Gastrocnemius medialis (tissue), 4 donors: ENCODE measurements around the gene ACVR1. TPM values are rescaled to one million over a fixed set of nuclear protein-coding genes. Genes with fewer than 3 reads are reported as not detected.
"Not testable (repeated sequence)": the region's sequence is repeated elsewhere in the genome, so short reads cannot be mapped to it uniquely, and the experiment has no call there.

Experiments used
- ATAC-seq, 2 donors: fragments of 150-250 bp; one replicate each; pipeline ENCODE4 v1.9.1; 2016
- DNase-seq, 2 donors: peaks; one replicate each; pipeline ENCODE4 v3.0.0-alpha.2; 2019
- H3K27ac ChIP-seq, 4 donors: fragments of 200-600 bp; sonication (generic); 1 replicate in 1 of 4; 2 replicates in 3 of 4; pipeline ENCODE4 v1.5.1; 2016 to 2018; ENCODE audit warnings: mild to moderate bottlenecking in 2 of 4, moderate library complexity in 1 of 4
- H3K27me3 ChIP-seq, 3 donors: fragments of 200-600 bp; sonication (generic) in 2 of 3; 1 replicate in 1 of 3; 2 replicates in 2 of 3; pipeline versions ENCODE4 v1.5.1 to v1.6.0; 2016 to 2019; ENCODE audit warnings: mild to moderate bottlenecking in 1 of 3, moderate library complexity in 1 of 3
- H3K36me3 ChIP-seq, 2 donors: fragments of 200-600 bp; sonication (generic) in 1 of 2; one replicate each; pipeline ENCODE4 v1.5.1; 2017 to 2018
- H3K4me1 ChIP-seq, 2 donors: fragments of 200-600 bp; sonication (generic) in 1 of 2; one replicate each; pipeline ENCODE4 v1.5.1; 2016 to 2017; ENCODE audit warnings: mild to moderate bottlenecking in 2 of 2
- H3K4me3 ChIP-seq, 4 donors: fragments of 200-600 bp; sonication (generic) in 3 of 4; 1 replicate in 1 of 4; 2 replicates in 3 of 4; pipeline ENCODE4 v1.5.1; 2016 to 2019; ENCODE audit warnings: mild to moderate bottlenecking in 2 of 4
- H3K9me3 ChIP-seq, 3 donors: fragments of 200-600 bp; sonication (generic) in 2 of 3; 1 replicate in 1 of 3; 2 replicates in 2 of 3; pipeline ENCODE4 v1.5.1; 2016 to 2019
- CTCF ChIP-seq, 5 experiments: fragments of 450-650 bp in 3 of 5; fragments of 200-600 bp in 2 of 5; sonication (generic) in 2 of 5; IDR thresholded peaks in 4 of 5; conservative IDR thresholded peaks in 1 of 5; 1 replicate in 4 of 5; 2 replicates in 1 of 5; pipeline ENCODE4 v1.5.1; 2016 to 2019; ENCODE audit warnings: antibody characterized with exemption in 5 of 5, mild to moderate bottlenecking in 3 of 5, moderate library complexity in 3 of 5
- POLR2A ChIP-seq, 2 donors: fragments of 450-650 bp; IDR thresholded peaks; one replicate each; pipeline ENCODE4 v1.6.1; 2017; ENCODE audit warnings: antibody characterized with exemption in 2 of 2, mild to moderate bottlenecking in 2 of 2, moderate library complexity in 2 of 2
- in situ Hi-C, 4 donors: fragments of 200-750 bp; cut with MboI; loops; one replicate each; pipeline versions ENCODE4 v1.15.0 to v1.8.0; 2017; ENCODE audit warnings: low sequenced_read_pairs in 4 of 4
- intact Hi-C: fragments of 100-400 bp; cut with DNase I; formaldehyde crosslinking; loops from one replicate; pipeline ENCODE4 v1.15.1; 2023; ENCODE audit warnings: low total_unique reads
- total RNA-seq, 4 donors: library from RNA; depleted of rRNA; stranded (reverse); fragments of >200 nt; gene quantifications; one replicate each; pipeline versions ENCODE4 v1.1.0 to v1.2.3, GENCODE V29; 2016

The ACVR1 gene
- total RNA-seq, 4 donors from 2014 or later: 10.8 to 18.4 (median 12.2) TPM

GRCh38 chr2:157722580-157723234 lies 153.4 kb downstream of the ACVR1 start:
- intact Hi-C loops: no loop called here
- DNase-seq (no peak), ATAC-seq (no peak)
- no peaks in the 10 kb centered on the region for H3K4me1 ChIP-seq
- H3K9me3 ChIP-seq: peaks cover 0 to 3% (median 0%) of the 10 kb centered on the region in 3 donors
- no peak overlapping the region for H3K27ac ChIP-seq
- H3K4me3 ChIP-seq: peak overlapping the region in 1 of 4 donors; percentile 7
- in situ Hi-C loops: no loop called here
- H3K36me3 ChIP-seq: peaks cover 0 to 46% of the 10 kb centered on the region in 2 donors
- no peaks in the 10 kb centered on the region for H3K27me3 ChIP-seq
- TF ChIP-seq POLR2A (IDR thresholded peaks at IDR 0.05) (no peak), CTCF (IDR thresholded peaks at IDR 0.05 in 4 of 5, conservative IDR thresholded peaks at IDR 0.05 in 1 of 5) (no peak)

- Histone ChIP-seq H3K27ac (no peak overlapping the region), H3K9me3 (peaks cover 0 to 3% (median 0%) of the 10 kb centered on the region in 3 donors), H3K36me3 (peaks cover 0 to 60% of the 10 kb centered on the region in 2 donors), H3K4me1 (no peaks in the 10 kb centered on the region), H3K27me3 (no peaks in the 10 kb centered on the region), H3K4me3 (no peak overlapping the region)
- no peak for ATAC-seq
- intact Hi-C loops (no loop called here), in situ Hi-C loops (no loop called here)
- no peak for DNase-seq
- no peak for TF ChIP-seq POLR2A (IDR thresholded peaks at IDR 0.05)
- no peak for TF ChIP-seq CTCF (IDR thresholded peaks at IDR 0.05 in 4 of 5, conservative IDR thresholded peaks at IDR 0.05 in 1 of 5)
Observed at GRCh38 chr2:157720504-157720903, 155.6 kb downstream of the ACVR1 start.

GRCh38 chr2:157704653-157705052 lies 171.5 kb downstream of the ACVR1 start:
- ATAC-seq, intact Hi-C loops, H3K36me3 ChIP-seq, in situ Hi-C loops, H3K27ac ChIP-seq, H3K9me3 ChIP-seq, H3K4me1 ChIP-seq, H3K4me3 ChIP-seq, H3K27me3 ChIP-seq, DNase-seq: not testable (repeated sequence)

- H3K27ac ChIP-seq, ATAC-seq, DNase-seq, H3K4me1 ChIP-seq, H3K27me3 ChIP-seq, H3K36me3 ChIP-seq, H3K9me3 ChIP-seq, intact Hi-C loops, in situ Hi-C loops, H3K4me3 ChIP-seq: not testable (repeated sequence)
Observed at GRCh38 chr2:157704148-157704547, 172.0 kb downstream of the ACVR1 start.

GRCh38 chr2:157699806-157700205 lies 176.3 kb downstream of the ACVR1 start:
- Histone ChIP-seq H3K9me3 (peaks cover 0 to 3% (median 0%) of the 10 kb centered on the region in 3 donors), H3K27me3 (no peaks in the 10 kb centered on the region), H3K4me3 (no peak overlapping the region), H3K27ac (no peak overlapping the region), H3K4me1 (peaks cover 0 to 6% of the 10 kb centered on the region in 2 donors), H3K36me3 (peaks cover 0 to under 1% of the 10 kb centered on the region in 2 donors)
- TF ChIP-seq CTCF (IDR thresholded peaks at IDR 0.05 in 4 of 5, conservative IDR thresholded peaks at IDR 0.05 in 1 of 5) (no peak), POLR2A (IDR thresholded peaks at IDR 0.05) (no peak)
- intact Hi-C loops: no loop called here
- in situ Hi-C loops: no loop called here
- ATAC-seq: no peak
- DNase-seq: no peak

GRCh38 chr2:157699009-157699408 lies 177.1 kb downstream of the ACVR1 start:
- in situ Hi-C loops (no loop called here), intact Hi-C loops (no loop called here)
- no peaks in the 10 kb centered on the region for H3K36me3 ChIP-seq
- DNase-seq: no peak
- H3K9me3 ChIP-seq: peaks cover 0 to 3% (median 0%) of the 10 kb centered on the region in 3 donors
- peak in 1 of 2 donors; percentile 21 for ATAC-seq
- no peak for TF ChIP-seq POLR2A (IDR thresholded peaks at IDR 0.05)
- no peak overlapping the region for H3K4me3 ChIP-seq
- H3K4me1 ChIP-seq: peaks cover 0 to 6% of the 10 kb centered on the region in 2 donors
- H3K27ac ChIP-seq: no peak overlapping the region
- H3K27me3 ChIP-seq: no peaks in the 10 kb centered on the region
